HEK293 (cell line): ENCODE results near the gene EXTL1.

Experiments used
- CTCF ChIP-seq: fragments of 450-650 bp; formaldehyde crosslinking; IDR thresholded peaks from 2 replicates; pipeline ENCODE4 v1.5.1; 2016; ENCODE audit warnings: missing biosample characterization, missing genetic modification characterization
- REST ChIP-seq: fragments of 450-650 bp; formaldehyde crosslinking; IDR thresholded peaks from 2 replicates; pipeline ENCODE4 v1.5.1; 2016; ENCODE audit warnings: missing biosample characterization, missing genetic modification characterization
- TSHZ1 ChIP-seq: fragments of 450-650 bp; formaldehyde crosslinking; IDR thresholded peaks from 2 replicates; pipeline ENCODE4 v1.5.1; 2016; ENCODE audit warnings: missing biosample characterization, missing genetic modification characterization, borderline replicate concordance
- ZBTB7A ChIP-seq: fragments of 450-650 bp; formaldehyde crosslinking; IDR thresholded peaks from 2 replicates; pipeline ENCODE4 v1.5.1; 2016; ENCODE audit warnings: low read depth, missing biosample characterization, missing genetic modification characterization
- ZNF114 ChIP-seq: fragments of 450-650 bp; formaldehyde crosslinking; IDR thresholded peaks from 2 replicates; pipeline ENCODE4 v1.5.0; 2017; ENCODE audit warnings: missing biosample characterization, missing genetic modification characterization
- ZNF302 ChIP-seq: fragments of 450-650 bp; formaldehyde crosslinking; IDR thresholded peaks from 2 replicates; pipeline ENCODE4 v1.5.1; 2016; ENCODE audit warnings: missing biosample characterization, missing genetic modification characterization, low read depth
- ZNF514 ChIP-seq: fragments of 450-650 bp; formaldehyde crosslinking; IDR thresholded peaks from 2 replicates; pipeline ENCODE4 v1.5.1; 2016; ENCODE audit warnings: missing biosample characterization, missing genetic modification characterization
- ZNF600 ChIP-seq: fragments of 450-650 bp; formaldehyde crosslinking; IDR thresholded peaks from 2 replicates; pipeline ENCODE4 v1.5.1; 2016; ENCODE audit warnings: missing biosample characterization, missing genetic modification characterization
- ZNF654 ChIP-seq: fragments of 450-650 bp; formaldehyde crosslinking; IDR thresholded peaks from 2 replicates; pipeline ENCODE4 v1.5.1; 2016; ENCODE audit warnings: low read depth, missing biosample characterization, missing genetic modification characterization

GRCh38 chr1:26069941-26070295 lies 48.3 kb downstream of the EXTL1 start:
- TF ChIP-seq CTCF (tag by site-specific recombination): no peak
- TF ChIP-seq ZNF514 (tag by site-specific recombination): no peak
- no peak for TF ChIP-seq TSHZ1 (tag by site-specific recombination)
- no peak for TF ChIP-seq ZNF114 (tag by site-specific recombination)
- TF ChIP-seq ZNF302 (tag by site-specific recombination): no peak
- no peak for TF ChIP-seq REST (tag by site-specific recombination)
- TF ChIP-seq ZNF654: no peak
- no peak for TF ChIP-seq ZBTB7A (tag by site-specific recombination)
- TF ChIP-seq ZNF600: no peak
